ENCODE data around the gene PPM1M. TPM values are rescaled to one million over a fixed set of nuclear protein-coding genes. Genes with fewer than 3 reads are reported as not detected.
"Not testable (repeated sequence)": the region's sequence is repeated elsewhere in the genome, so short reads cannot be mapped to it uniquely, and the experiment has no call there.

The PPM1M gene
- total RNA-seq, 6 experiments from 2014 or later, result 2.8 to 7.1 (median 4.5) TPM

DNA sequence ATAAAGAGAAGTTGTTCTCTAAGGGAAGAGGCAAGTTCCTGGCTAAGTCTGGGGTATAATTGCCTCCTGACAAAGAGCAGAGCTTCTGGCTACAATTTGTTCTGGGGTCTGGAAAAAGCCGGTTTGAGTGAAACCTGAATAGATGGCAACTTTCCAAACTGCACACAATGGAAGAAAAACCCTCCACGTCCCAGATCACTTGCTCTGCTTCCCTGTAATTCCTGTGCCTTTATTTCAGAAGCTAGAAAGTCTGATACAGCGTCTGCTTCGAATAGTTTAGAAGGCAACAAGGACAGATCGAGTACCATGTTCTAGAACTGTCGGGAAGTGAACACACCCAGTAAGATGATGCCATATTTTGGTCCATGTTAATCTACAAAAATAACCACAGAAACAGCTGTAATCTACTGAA, 34.5 kb downstream of the PPM1M start:
- H3K36me3 ChIP-seq, result no peaks in the 10 kb centered on the region
- intact Hi-C loops (cut with DNase I), result no loop called here
- H3K27ac ChIP-seq, result peak overlapping the region; percentile 97
- DNase-seq (no peak), ATAC-seq (no peak)
- H3K27me3 ChIP-seq, result no peaks in the 10 kb centered on the region
- 57% methylated on average over 6 of the region's 6 CpGs for WGBS (ENCODE audit: insufficient coverage, low coverage, low lambda C conversion rate, missing lambda C conversion rate)
- H3K4me1 ChIP-seq, result peaks cover 0 to 56% (median 17%) of the 10 kb centered on the region in 4 donors
- H3K9me3 ChIP-seq, result no peaks in the 10 kb centered on the region
- TF ChIP-seq, protein P1, sequence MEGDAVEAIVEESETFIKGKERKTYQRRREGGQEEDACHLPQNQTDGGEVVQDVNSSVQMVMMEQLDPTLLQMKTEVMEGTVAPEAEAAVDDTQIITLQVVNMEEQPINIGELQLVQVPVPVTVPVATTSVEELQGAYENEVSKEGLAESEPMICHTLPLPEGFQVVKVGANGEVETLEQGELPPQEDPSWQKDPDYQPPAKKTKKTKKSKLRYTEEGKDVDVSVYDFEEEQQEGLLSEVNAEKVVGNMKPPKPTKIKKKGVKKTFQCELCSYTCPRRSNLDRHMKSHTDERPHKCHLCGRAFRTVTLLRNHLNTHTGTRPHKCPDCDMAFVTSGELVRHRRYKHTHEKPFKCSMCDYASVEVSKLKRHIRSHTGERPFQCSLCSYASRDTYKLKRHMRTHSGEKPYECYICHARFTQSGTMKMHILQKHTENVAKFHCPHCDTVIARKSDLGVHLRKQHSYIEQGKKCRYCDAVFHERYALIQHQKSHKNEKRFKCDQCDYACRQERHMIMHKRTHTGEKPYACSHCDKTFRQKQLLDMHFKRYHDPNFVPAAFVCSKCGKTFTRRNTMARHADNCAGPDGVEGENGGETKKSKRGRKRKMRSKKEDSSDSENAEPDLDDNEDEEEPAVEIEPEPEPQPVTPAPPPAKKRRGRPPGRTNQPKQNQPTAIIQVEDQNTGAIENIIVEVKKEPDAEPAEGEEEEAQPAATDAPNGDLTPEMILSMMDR (IDR thresholded peaks at IDR 0.05), result no peak
- no peak for TF ChIP-seq POLR2A (IDR thresholded peaks at IDR 0.05)
- no peak overlapping the region for H3K4me3 ChIP-seq

DNA sequence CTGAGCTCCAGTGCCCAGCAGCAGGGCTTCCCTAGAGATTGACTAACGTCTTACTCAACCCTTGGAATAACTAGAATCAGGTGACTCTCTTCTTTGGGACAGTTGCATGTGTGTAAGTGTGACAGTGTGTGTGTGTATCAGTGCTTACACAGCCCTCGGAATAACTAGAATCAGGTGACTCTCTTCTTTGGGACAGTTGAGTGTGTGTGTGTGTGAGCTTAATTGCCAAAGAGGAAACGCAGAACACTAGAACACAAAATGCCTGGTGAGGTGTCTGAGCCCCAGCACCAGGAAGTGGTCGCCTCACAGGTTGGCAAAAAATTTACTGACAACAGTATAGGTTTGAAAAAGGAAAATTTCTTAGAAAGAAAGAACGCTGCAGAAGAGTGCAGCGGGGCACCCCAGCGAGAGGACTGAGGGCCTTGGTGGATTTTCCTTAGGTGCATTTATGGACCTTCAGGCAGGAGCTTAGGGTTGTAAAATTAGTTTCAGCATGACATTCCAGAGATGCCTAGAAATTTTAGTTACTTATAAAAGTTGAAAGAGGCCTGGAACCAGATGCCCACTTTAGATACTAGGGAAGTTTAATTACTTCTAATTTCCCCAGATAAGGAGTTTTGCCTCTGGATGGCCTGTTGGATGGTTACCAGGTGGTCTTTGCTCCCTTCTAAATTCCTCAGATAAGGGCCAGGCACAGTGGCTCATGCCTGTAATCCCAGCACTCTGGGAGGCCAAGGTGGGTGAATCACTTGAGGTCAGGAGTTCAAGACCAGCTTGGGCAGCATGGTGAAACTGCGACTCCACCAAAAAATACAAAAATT, 36.6 kb downstream of the PPM1M start:
- 44% methylated on average over 8 of the region's 8 CpGs for WGBS (ENCODE audit: insufficient coverage, low coverage, low lambda C conversion rate, missing lambda C conversion rate)
- Histone ChIP-seq H3K36me3 (no peaks in the 10 kb centered on the region), H3K9me3 (no peaks in the 10 kb centered on the region), H3K27me3 (no peaks in the 10 kb centered on the region), H3K4me1 (peaks cover 0 to 50% (median 16%) of the 10 kb centered on the region in 4 donors), H3K27ac (peak overlapping the region in 2 of 3 donors; percentile 34 to 44), H3K4me3 (no peak overlapping the region)
- ATAC-seq (no peak), DNase-seq (no peak)
- intact Hi-C loops (cut with DNase I), result no loop called here
- TF ChIP-seq, protein P1 (IDR thresholded peaks at IDR 0.05), result no peak
- TF ChIP-seq POLR2A (IDR thresholded peaks at IDR 0.05), result no peak

DNA sequence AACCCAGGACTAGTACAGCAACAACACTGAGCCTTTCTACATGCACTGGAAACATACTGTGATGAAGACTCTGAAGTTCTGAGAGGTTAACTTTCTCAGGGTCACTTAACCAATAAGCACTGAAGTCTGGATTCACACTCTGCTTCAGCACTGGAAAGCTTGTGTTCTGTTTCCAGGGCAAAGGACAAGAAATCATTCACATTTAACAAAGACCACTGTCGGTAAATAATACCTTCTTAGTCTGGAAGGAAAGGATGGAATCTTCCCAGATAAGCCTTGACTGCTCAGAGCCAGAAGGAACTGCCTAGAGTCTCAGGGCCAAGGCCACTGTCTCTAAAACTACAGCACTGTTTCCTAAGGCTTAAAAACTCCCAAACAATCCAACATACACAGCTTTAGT, 37.7 kb downstream of the PPM1M start:
- WGBS (ENCODE audit: insufficient coverage, low coverage, low lambda C conversion rate, missing lambda C conversion rate), result 29% methylated on average over 1 of the region's 1 CpG
- Histone ChIP-seq H3K36me3 (no peaks in the 10 kb centered on the region), H3K4me3 (no peak overlapping the region), H3K27ac (peak overlapping the region in 2 of 3 donors; percentile 16 to 44), H3K4me1 (peaks cover 0 to 50% (median 17%) of the 10 kb centered on the region in 4 donors), H3K27me3 (no peaks in the 10 kb centered on the region), H3K9me3 (no peaks in the 10 kb centered on the region)
- TF ChIP-seq, protein P1 (IDR thresholded peaks at IDR 0.05), result no peak
- no peak for TF ChIP-seq POLR2A (IDR thresholded peaks at IDR 0.05)
- ATAC-seq (no peak), DNase-seq (no peak)
- intact Hi-C loops (cut with DNase I), result no loop called here

DNA sequence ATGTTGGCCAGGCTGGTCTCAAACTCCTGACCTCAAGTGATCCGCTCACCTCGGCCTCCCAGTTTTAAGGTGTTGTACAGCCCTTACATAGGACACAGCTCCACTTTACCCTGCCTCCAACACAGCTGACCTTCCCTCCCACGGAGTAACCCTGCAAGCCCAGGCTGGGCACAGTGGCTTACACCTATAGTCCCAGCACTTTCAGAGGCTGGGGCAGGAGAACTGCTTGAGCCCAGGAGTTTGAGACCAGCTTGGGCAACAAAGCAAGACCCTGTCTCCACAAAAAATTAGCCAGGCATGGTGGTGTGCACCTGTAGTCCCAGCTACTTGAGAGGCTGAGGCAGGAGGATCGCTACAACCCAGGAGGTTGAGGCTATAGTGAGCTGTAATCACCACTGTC, 38.5 kb downstream of the PPM1M start:
- intact Hi-C loops (cut with DNase I); H3K4me3 ChIP-seq; H3K36me3 ChIP-seq; H3K27me3 ChIP-seq; ATAC-seq; DNase-seq; H3K9me3 ChIP-seq; H3K27ac ChIP-seq: not testable (repeated sequence)
- peaks cover 0 to 57% (median 22%) of the 10 kb centered on the region in 4 donors for H3K4me1 ChIP-seq
- WGBS (ENCODE audit: insufficient coverage, low coverage, low lambda C conversion rate, missing lambda C conversion rate), result 44% methylated on average over 2 of the region's 4 CpGs

DNA sequence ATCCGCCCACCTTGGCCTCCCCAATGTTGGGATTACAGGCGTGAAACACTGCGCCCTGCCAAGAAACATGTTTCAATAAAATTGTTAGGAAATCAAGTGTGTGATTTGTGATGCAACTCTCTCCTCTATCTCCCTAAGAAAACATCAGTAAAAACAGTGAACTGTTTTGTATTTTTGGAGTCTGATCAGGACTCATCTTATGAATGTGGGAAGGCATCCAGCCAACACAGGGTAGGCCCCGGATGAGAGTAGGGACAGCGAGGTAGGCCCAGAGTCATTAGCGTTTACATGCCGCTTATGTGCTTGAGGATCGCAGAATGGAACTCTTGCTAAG, 41.2 kb downstream of the PPM1M start:
- H3K27me3 ChIP-seq, result no peaks in the 10 kb centered on the region
- no peaks in the 10 kb centered on the region for H3K9me3 ChIP-seq
- TF ChIP-seq, protein P1 (IDR thresholded peaks at IDR 0.05), result no peak
- peak; percentile 9 for TF ChIP-seq POLR2A (IDR thresholded peaks at IDR 0.05)
- H3K36me3 ChIP-seq, result no peaks in the 10 kb centered on the region
- peak overlapping the region; percentile 71 to 90 (median 89) for H3K4me3 ChIP-seq
- peak overlapping the region; percentile 99 to 100 (median 99) for H3K27ac ChIP-seq
- intact Hi-C loops (cut with DNase I), result no loop called here
- peaks cover 0 to 60% (median 24%) of the 10 kb centered on the region in 4 donors for H3K4me1 ChIP-seq
- DNase-seq, result peak; percentile 71 to 87 (median 84)
- WGBS (ENCODE audit: insufficient coverage, low coverage, low lambda C conversion rate, missing lambda C conversion rate), result 23% methylated on average over 8 of the region's 8 CpGs
- peak; percentile 25 to 48 (median 38) for ATAC-seq

All from right lobe of liver (tissue), 6 donors.